Kidney (tissue), 14 donors: ENCODE results near the gene IMMP2L. TPM values are rescaled to one million over a fixed set of nuclear protein-coding genes. Genes with fewer than 3 reads are reported as not detected.
"Not testable (repeated sequence)": the region's sequence is repeated elsewhere in the genome, so short reads cannot be mapped to it uniquely, and the experiment has no call there.

ENCODE experiments used
- DNase-seq, 5 donors: peaks; one replicate each; pipeline ENCODE4 v3.0.0-alpha.2; 2013 to 2020
- FAIRE-seq: peaks from 2 replicates; lab custom pipeline; 2012; peaks lifted over from hg19 to GRCh38; lab: Jason Lieb, UNC
- H3K27ac ChIP-seq, 2 donors: one replicate each; pipeline ENCODE4 v1.7.0; 2013; ENCODE audit warnings: low read depth in 2 of 2, low read length in 2 of 2, inconsistent platforms in 1 of 2
- H3K27me3 ChIP-seq: one replicate; pipeline ENCODE4 v1.7.1; 2013; ENCODE audit warnings: low read length, inconsistent platforms; ENCODE audit not compliant: control insufficient read depth, insufficient read depth
- H3K36me3 ChIP-seq, 3 donors: one replicate each; pipeline versions ENCODE4 v1.7.0 to v1.7.1; 2013; ENCODE audit warnings: low read length in 3 of 3, control low read depth in 1 of 3, inconsistent platforms in 1 of 3; ENCODE audit not compliant: insufficient read depth in 3 of 3, control insufficient read depth in 2 of 3
- H3K4me1 ChIP-seq, 3 donors: one replicate each; pipeline versions ENCODE4 v1.7.0 to v1.7.1; 2013; ENCODE audit warnings: low read length in 3 of 3, inconsistent platforms in 1 of 3, low read depth in 1 of 3; ENCODE audit not compliant: control insufficient read depth in 2 of 3, insufficient read depth in 2 of 3
- H3K4me3 ChIP-seq, 3 donors: one replicate each; pipeline versions ENCODE4 v1.7.0 to v1.8.1; 2013; ENCODE audit warnings: low read length in 3 of 3, control low read depth in 1 of 3, inconsistent platforms in 1 of 3
- H3K9ac ChIP-seq, 3 donors: one replicate each; pipeline versions ENCODE4 v1.7.0 to v1.7.1; 2013; ENCODE audit warnings: low read length in 3 of 3, control low read depth in 1 of 3, inconsistent platforms in 1 of 3
- H3K9me3 ChIP-seq, 3 donors: one replicate each; pipeline versions ENCODE4 v1.7.0 to v1.7.1; 2013; ENCODE audit warnings: low read length in 3 of 3, control low read depth in 1 of 3, inconsistent platforms in 1 of 3; ENCODE audit not compliant: control insufficient read depth in 2 of 3, insufficient read depth in 1 of 3
- intact Hi-C: fragments of 100-400 bp; cut with DNase I; formaldehyde crosslinking; loops from one replicate; pipeline ENCODE4 v1.11.1; 2022
- polyA plus RNA-seq: library from polyadenylated mRNA; stranded (reverse); fragments of 350-450 nt; fragmentation: Illumina TruSeq; extraction: RNeasy Lipid Tissue Mini Kit (QIAGEN cat#74804); gene quantifications from one replicate; pipeline ENCODE4 v1.2.3, GENCODE V29; 2014; ENCODE audit warnings: low read depth, low replicate concordance; ENCODE audit not compliant: insufficient read depth
- total RNA-seq: library from RNA; stranded (reverse); fragmentation: NEBNext Ultra II Directional; extraction: Animal tissue kit (Norgen Biotek cat#: 25700); gene quantifications from one replicate; pipeline ENCODE4 v1.2.1, GENCODE V29; 2021
- TF ChIP-seq, protein P1 (sequence below): IDR thresholded peaks from 3 replicates; pipeline ENCODE4 v1.5.1; 2012; ENCODE audit warnings: mild to moderate bottlenecking, moderate library complexity, borderline replicate concordance; ENCODE audit not compliant: insufficient read depth; ENCODE audit errors: extremely low read depth
- donor health status: control.
- donor health status: control.
- donor health status: control.
- donor health status: control.
- donor health status: control.
- donor health status: DM: yes; HTN: yes; CAD: no.
- donor health status: Normal renal cell carcinoma (clear cell type).

The IMMP2L gene
- total and polyA plus RNA-seq, 2 donors from 2014 or later, result 46.4 to 52.1 TPM

DNA sequence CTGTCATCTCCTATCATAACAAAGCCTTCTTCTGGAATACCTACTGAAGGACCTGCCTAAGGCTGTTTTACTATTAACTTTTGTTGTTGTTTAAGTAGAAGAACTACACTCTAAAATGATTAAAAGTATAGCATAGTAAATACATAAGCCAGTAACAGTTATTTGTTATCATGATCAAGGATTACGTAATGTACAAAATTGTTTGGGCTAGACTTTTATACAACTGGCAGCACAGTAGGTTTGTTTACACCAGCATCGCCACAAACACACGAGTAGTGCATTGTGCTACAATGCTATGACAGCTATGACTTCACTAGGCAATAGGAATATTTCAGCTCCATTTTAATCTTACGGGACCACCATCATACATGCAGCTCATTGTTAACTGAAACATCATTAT lies 302.3 kb downstream of the IMMP2L start:
- Histone ChIP-seq H3K4me1 (peaks cover 0 to under 1% (median 0%) of the 10 kb centered on the region in 3 donors), H3K36me3 (no peaks in the 10 kb centered on the region), H3K27me3 (no peaks in the 10 kb centered on the region), H3K4me3 (no peak overlapping the region), H3K9ac (no peak overlapping the region), H3K27ac (no peak overlapping the region), H3K9me3 (no peaks in the 10 kb centered on the region)
- TF ChIP-seq, protein P1, sequence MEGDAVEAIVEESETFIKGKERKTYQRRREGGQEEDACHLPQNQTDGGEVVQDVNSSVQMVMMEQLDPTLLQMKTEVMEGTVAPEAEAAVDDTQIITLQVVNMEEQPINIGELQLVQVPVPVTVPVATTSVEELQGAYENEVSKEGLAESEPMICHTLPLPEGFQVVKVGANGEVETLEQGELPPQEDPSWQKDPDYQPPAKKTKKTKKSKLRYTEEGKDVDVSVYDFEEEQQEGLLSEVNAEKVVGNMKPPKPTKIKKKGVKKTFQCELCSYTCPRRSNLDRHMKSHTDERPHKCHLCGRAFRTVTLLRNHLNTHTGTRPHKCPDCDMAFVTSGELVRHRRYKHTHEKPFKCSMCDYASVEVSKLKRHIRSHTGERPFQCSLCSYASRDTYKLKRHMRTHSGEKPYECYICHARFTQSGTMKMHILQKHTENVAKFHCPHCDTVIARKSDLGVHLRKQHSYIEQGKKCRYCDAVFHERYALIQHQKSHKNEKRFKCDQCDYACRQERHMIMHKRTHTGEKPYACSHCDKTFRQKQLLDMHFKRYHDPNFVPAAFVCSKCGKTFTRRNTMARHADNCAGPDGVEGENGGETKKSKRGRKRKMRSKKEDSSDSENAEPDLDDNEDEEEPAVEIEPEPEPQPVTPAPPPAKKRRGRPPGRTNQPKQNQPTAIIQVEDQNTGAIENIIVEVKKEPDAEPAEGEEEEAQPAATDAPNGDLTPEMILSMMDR, result no peak
- intact Hi-C loops, result no loop called here
- DNase-seq (no peak), FAIRE-seq (no peak)

DNA sequence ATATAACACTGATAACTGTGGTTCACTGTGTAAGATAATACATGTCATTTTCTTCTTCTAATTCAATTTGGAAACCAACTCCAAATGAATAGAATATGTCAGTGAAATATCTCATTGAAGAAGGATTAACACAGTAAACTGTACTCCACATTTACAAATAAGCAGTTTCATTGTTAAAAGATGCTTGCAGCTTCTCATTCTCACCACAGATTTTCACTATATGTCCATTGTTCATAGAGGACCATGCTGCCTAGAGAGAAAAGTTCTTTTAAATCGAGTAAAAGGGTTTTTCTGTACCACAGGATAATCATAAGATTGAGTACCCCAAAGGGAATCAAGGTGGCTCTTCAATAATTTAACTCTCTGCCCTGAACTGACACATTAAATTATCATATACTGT lies 305.9 kb downstream of the IMMP2L start:
- Histone ChIP-seq H3K4me3 (no peak overlapping the region), H3K4me1 (no peaks in the 10 kb centered on the region), H3K9me3 (no peaks in the 10 kb centered on the region), H3K9ac (no peak overlapping the region), H3K36me3 (no peaks in the 10 kb centered on the region), H3K27me3 (no peaks in the 10 kb centered on the region), H3K27ac (no peak overlapping the region)
- intact Hi-C loops, result no loop called here
- FAIRE-seq, result no peak
- TF ChIP-seq, protein P1, result no peak
- no peak for DNase-seq

DNA sequence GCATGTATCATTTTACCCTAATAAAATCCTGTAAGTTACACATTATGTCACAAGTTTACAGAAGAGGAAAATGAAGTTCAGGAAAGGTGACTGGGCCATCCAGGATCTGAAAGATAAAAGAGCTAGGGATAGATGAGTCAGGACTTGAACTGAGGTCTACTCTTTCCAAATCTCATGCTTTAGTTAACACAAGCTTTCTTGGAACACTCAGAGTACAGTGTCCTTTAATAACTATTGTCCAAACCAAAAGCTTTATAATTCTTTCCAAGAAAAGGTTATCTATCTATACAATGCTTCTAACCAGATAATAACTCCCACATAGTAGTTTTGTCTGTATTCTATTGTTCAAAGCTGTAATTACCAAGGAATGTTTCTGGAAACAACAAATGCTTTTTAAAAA lies 306.7 kb downstream of the IMMP2L start:
- FAIRE-seq (no peak), DNase-seq (no peak)
- Histone ChIP-seq H3K36me3 (no peaks in the 10 kb centered on the region), H3K4me3 (no peak overlapping the region), H3K27ac (no peak overlapping the region), H3K27me3 (no peaks in the 10 kb centered on the region), H3K4me1 (no peaks in the 10 kb centered on the region), H3K9me3 (no peaks in the 10 kb centered on the region), H3K9ac (no peak overlapping the region)
- intact Hi-C loops, result no loop called here
- TF ChIP-seq, protein P1, result no peak

DNA sequence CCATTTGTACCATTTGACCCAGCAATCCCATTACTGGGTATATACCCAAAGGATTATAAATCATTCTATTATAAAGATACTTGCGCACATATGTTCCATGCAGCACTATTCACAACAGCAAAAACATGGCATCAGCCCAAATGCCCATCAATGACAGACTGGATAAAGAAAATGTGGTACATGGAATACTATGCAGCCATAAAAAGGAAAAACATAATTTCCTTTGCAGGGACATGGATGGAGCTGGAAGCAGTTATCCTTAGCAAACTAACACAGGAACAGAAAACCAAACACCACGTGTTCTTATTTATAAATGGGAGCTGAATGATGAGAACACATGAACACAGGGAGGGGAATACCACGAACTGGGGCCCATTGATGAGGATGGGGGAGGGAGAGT lies 310.9 kb downstream of the IMMP2L start:
- intact Hi-C loops, H3K4me1 ChIP-seq, H3K27ac ChIP-seq, FAIRE-seq, H3K9me3 ChIP-seq, H3K36me3 ChIP-seq, DNase-seq, H3K9ac ChIP-seq, H3K27me3 ChIP-seq, H3K4me3 ChIP-seq: not testable (repeated sequence)

DNA sequence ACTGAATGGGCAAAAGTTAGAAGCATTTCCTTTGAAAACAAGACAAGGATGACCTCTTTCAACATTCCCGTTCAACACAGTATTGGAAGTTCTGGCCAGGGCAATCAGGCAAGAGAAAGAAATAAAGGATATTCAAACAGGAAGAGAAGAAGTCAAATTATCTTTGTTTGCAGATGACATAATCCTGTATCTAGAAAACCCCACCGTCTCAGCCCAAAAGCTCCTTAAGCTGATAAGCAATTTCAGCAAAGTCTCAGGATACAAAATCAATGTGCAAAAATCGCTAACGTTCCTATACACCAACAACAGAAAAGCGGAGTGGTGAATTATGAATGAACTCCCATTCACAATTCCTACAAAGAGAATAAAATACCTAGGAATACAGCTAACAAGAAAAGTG lies 312.5 kb downstream of the IMMP2L start:
- DNase-seq, H3K4me1 ChIP-seq, H3K36me3 ChIP-seq, H3K9me3 ChIP-seq, FAIRE-seq, H3K4me3 ChIP-seq, H3K27me3 ChIP-seq, H3K9ac ChIP-seq, H3K27ac ChIP-seq, intact Hi-C loops: not testable (repeated sequence)
